Neural cell (in vitro differentiated cells): ENCODE measurements around the gene UQCRHL. TPM values are rescaled to one million over a fixed set of nuclear protein-coding genes. Genes with fewer than 3 reads are reported as not detected.

Experiments used
- H2AFZ ChIP-seq: fragments of 200-600, 300-800 bp; sonication (generic), shearing (Covaris generic); 2 replicates; pipeline ENCODE4 v1.6.0; 2014; ENCODE audit warnings: low read depth, mild to moderate bottlenecking, antibody characterized with exemption, low read length, moderate library complexity
- H3F3A ChIP-seq: fragments of 200-600 bp; shearing (Covaris generic); 2 replicates; pipeline ENCODE4 v1.6.1; 2016; ENCODE audit warnings: mild to moderate bottlenecking, moderate library complexity, mixed read lengths, antibody characterized with exemption, low read length; ENCODE audit not compliant: insufficient read depth, poor library complexity, severe bottlenecking
- H3K27ac ChIP-seq: fragments of 200-600, 300-800 bp; sonication (generic), shearing (Covaris generic); 2 replicates; pipeline ENCODE4 v1.5.1; 2014; ENCODE audit warnings: mild to moderate bottlenecking, low read length, moderate library complexity
- H3K27me3 ChIP-seq: fragments of 300-800, 200-600 bp; sonication (generic), shearing (Covaris generic); 2 replicates; pipeline ENCODE4 v1.6.0; 2014; ENCODE audit warnings: mild to moderate bottlenecking, low read depth, low read length, moderate library complexity; ENCODE audit not compliant: insufficient read depth
- H3K36me3 ChIP-seq: fragments of 300-800, 200-600 bp; sonication (generic), shearing (Covaris generic); 2 replicates; pipeline ENCODE4 v1.5.1; 2014; ENCODE audit warnings: mild to moderate bottlenecking, antibody characterized with exemption, low read length, moderate library complexity; ENCODE audit not compliant: insufficient read depth
- H3K4me2 ChIP-seq: fragments of 300-800, 200-600 bp; sonication (generic), shearing (Covaris generic); 2 replicates; pipeline ENCODE4 v1.6.0; 2014; ENCODE audit warnings: mild to moderate bottlenecking, low read length
- H3K4me3 ChIP-seq: fragments of 300-800, 200-600 bp; sonication (generic), shearing (Covaris generic); 2 replicates; pipeline ENCODE4 v1.5.1; 2014; ENCODE audit warnings: mild to moderate bottlenecking, low read length, moderate library complexity
- H3K79me2 ChIP-seq: fragments of 200-600 bp; shearing (Covaris generic); replicated peaks from 2 replicates; pipeline ENCODE4 v1.6.0; 2014; ENCODE audit warnings: mild to moderate bottlenecking, low read length, moderate library complexity; ENCODE audit not compliant: insufficient read depth
- H3K9ac ChIP-seq: fragments of 300-800, 200-600 bp; sonication (generic), shearing (Covaris generic); 2 replicates; pipeline ENCODE4 v1.6.1; 2016; ENCODE audit warnings: mild to moderate bottlenecking, low read length, mixed read lengths
- H3K9me2 ChIP-seq: fragments of 200-600 bp; shearing (Covaris generic); 2 replicates; pipeline ENCODE4 v1.6.1; 2016; ENCODE audit warnings: mild to moderate bottlenecking, low read length, mixed read lengths; ENCODE audit not compliant: insufficient read depth
- H3K9me3 ChIP-seq: fragments of 200-600, 300-800 bp; sonication (generic), shearing (Covaris generic); 2 replicates; pipeline ENCODE4 v1.6.1; 2016; ENCODE audit warnings: mild to moderate bottlenecking, mixed run types, low read length, moderate library complexity, mixed read lengths
- H4K20me1 ChIP-seq: fragments of 200-600 bp; shearing (Covaris generic); 2 replicates; pipeline ENCODE4 v1.6.1; 2016; ENCODE audit warnings: mild to moderate bottlenecking, mixed run types; ENCODE audit not compliant: insufficient read depth
- EP300 ChIP-seq: fragments of 450-650 bp; conservative IDR thresholded peaks from 2 replicates; pipeline ENCODE4 v1.6.1; 2014; ENCODE audit warnings: antibody characterized with exemption, mild to moderate bottlenecking, moderate library complexity; ENCODE audit not compliant: poor library complexity, severe bottlenecking
- EZH2 ChIP-seq: fragments of 200-600, 300-800 bp; shearing (Covaris generic), sonication (generic); IDR thresholded peaks from 2 replicates; pipeline ENCODE4 v1.6.1; 2014; ENCODE audit warnings: antibody characterized with exemption, low read length, borderline replicate concordance, mild to moderate bottlenecking; ENCODE audit not compliant: insufficient read depth, poor library complexity, severe bottlenecking
- MXI1 ChIP-seq: fragments of 450-650 bp; conservative IDR thresholded peaks from 2 replicates; pipeline ENCODE4 v1.6.1; 2014; ENCODE audit warnings: antibody characterized with exemption, mild to moderate bottlenecking; ENCODE audit not compliant: poor library complexity, severe bottlenecking
- POLR2AphosphoS5 ChIP-seq: IDR thresholded peaks from 2 replicates; pipeline ENCODE4 v1.6.1; 2012
- RAD21 ChIP-seq: fragments of 450-650 bp; conservative IDR thresholded peaks from 2 replicates; pipeline ENCODE4 v1.6.1; 2014; ENCODE audit warnings: antibody characterized with exemption, mild to moderate bottlenecking, moderate library complexity
- REST ChIP-seq: IDR thresholded peaks from 2 replicates; pipeline ENCODE4 v1.6.1; 2012; ENCODE audit warnings: borderline replicate concordance
- SMC3 ChIP-seq: fragments of 450-650 bp; conservative IDR thresholded peaks from 2 replicates; pipeline ENCODE4 v1.6.1; 2014; ENCODE audit warnings: antibody characterized with exemption, mild to moderate bottlenecking, moderate library complexity; ENCODE audit not compliant: poor library complexity
- TAF1 ChIP-seq: IDR thresholded peaks from 2 replicates; pipeline ENCODE4 v1.6.1; 2012; ENCODE audit warnings: low read depth
- polyA plus RNA-seq: library from polyadenylated mRNA; depleted of rRNA; stranded (reverse); fragments of >200 nt; gene quantifications from 2 replicates; pipeline ENCODE4 v1.2.3, GENCODE V29; 2014
- TF ChIP-seq, protein P1 (sequence below): fragments of 450-650 bp; IDR thresholded peaks from 2 replicates; pipeline ENCODE4 v1.5.1; 2014; ENCODE audit warnings: antibody characterized with exemption, mild to moderate bottlenecking, moderate library complexity; ENCODE audit not compliant: poor library complexity, severe bottlenecking

UQCRHL gene
- polyA plus RNA-seq, 1 donor from 2014 or later, result 6.1 TPM

- no peaks in the 10 kb centered on the region for H4K20me1 ChIP-seq
- H3K9me3 ChIP-seq, result no peaks in the 10 kb centered on the region
- H3K36me3 ChIP-seq, result no peaks in the 10 kb centered on the region
- H3K9ac ChIP-seq, result no peak overlapping the region
- H3K4me2 ChIP-seq, result no peak overlapping the region
- no peaks in the 10 kb centered on the region for H3K9me2 ChIP-seq
- no peak for TF ChIP-seq EP300
- TF ChIP-seq TAF1, result no peak
- TF ChIP-seq SMC3, result no peak
- H3F3A ChIP-seq, result no peaks in the 10 kb centered on the region
- H3K27ac ChIP-seq, result no peak overlapping the region
- H3K27me3 ChIP-seq, result no peaks in the 10 kb centered on the region
- H2AFZ ChIP-seq, result no peak overlapping the region
- H3K79me2 ChIP-seq, result no peaks in the 10 kb centered on the region
- H3K4me3 ChIP-seq, result no peak overlapping the region
These were observed 2.6 kb upstream of the UQCRHL start for GRCh38 chr1:15810073-15810472.

GRCh38 chr1:15808955-15809354, 1.5 kb upstream of the UQCRHL start:
- H3K27me3 ChIP-seq, result no peaks in the 10 kb centered on the region
- H4K20me1 ChIP-seq, result no peaks in the 10 kb centered on the region
- no peaks in the 10 kb centered on the region for H3K79me2 ChIP-seq
- H3K36me3 ChIP-seq, result no peaks in the 10 kb centered on the region
- H3K27ac ChIP-seq, result no peak overlapping the region
- no peaks in the 10 kb centered on the region for H3K9me2 ChIP-seq
- TF ChIP-seq SMC3 (no peak), EP300 (no peak), EZH2 (no peak), TAF1 (no peak)
- H2AFZ ChIP-seq, result no peak overlapping the region
- no peaks in the 10 kb centered on the region for H3F3A ChIP-seq
- H3K4me3 ChIP-seq, result no peak overlapping the region
- no peak overlapping the region for H3K9ac ChIP-seq
- no peaks in the 10 kb centered on the region for H3K9me3 ChIP-seq
- no peak overlapping the region for H3K4me2 ChIP-seq

DNA sequence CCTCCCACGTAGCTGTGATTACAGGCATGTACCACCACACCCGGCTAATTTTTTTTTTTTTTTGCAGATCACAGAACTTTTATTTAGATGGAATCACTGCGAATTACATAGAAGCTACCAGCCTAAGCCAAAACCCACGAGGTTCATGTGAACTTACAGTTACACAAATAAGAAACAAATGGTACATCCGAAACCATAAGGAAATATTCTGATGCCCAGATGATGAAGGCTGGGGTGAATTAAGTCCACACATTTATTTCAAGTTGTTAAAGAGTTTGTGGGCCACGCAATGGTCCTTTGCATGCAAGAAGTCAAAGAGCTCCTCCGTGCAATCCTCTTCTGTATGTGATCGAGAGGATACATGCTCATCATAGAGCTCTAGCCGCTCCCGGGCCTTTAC, 328 bp downstream of the UQCRHL start:
- no peak overlapping the region for H3K4me2 ChIP-seq
- H3K9me2 ChIP-seq, result no peaks in the 10 kb centered on the region
- H3K36me3 ChIP-seq, result no peaks in the 10 kb centered on the region
- no peak overlapping the region for H2AFZ ChIP-seq
- H3F3A ChIP-seq, result no peaks in the 10 kb centered on the region
- no peak overlapping the region for H3K4me3 ChIP-seq
- no peaks in the 10 kb centered on the region for H3K79me2 ChIP-seq
- H3K9me3 ChIP-seq, result no peaks in the 10 kb centered on the region
- H3K27ac ChIP-seq, result no peak overlapping the region
- no peaks in the 10 kb centered on the region for H4K20me1 ChIP-seq
- H3K9ac ChIP-seq, result no peak overlapping the region
- TF ChIP-seq RAD21 (no peak), MXI1 (no peak), POLR2AphosphoS5 (no peak), TAF1 (no peak), REST (no peak), EZH2 (no peak), EP300 (no peak), SMC3 (no peak)
- TF ChIP-seq, protein P1, sequence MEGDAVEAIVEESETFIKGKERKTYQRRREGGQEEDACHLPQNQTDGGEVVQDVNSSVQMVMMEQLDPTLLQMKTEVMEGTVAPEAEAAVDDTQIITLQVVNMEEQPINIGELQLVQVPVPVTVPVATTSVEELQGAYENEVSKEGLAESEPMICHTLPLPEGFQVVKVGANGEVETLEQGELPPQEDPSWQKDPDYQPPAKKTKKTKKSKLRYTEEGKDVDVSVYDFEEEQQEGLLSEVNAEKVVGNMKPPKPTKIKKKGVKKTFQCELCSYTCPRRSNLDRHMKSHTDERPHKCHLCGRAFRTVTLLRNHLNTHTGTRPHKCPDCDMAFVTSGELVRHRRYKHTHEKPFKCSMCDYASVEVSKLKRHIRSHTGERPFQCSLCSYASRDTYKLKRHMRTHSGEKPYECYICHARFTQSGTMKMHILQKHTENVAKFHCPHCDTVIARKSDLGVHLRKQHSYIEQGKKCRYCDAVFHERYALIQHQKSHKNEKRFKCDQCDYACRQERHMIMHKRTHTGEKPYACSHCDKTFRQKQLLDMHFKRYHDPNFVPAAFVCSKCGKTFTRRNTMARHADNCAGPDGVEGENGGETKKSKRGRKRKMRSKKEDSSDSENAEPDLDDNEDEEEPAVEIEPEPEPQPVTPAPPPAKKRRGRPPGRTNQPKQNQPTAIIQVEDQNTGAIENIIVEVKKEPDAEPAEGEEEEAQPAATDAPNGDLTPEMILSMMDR, result no peak
- H3K27me3 ChIP-seq, result no peaks in the 10 kb centered on the region
